Body of pancreas (tissue), 4 donors: ENCODE results near the gene ERBB4. TPM values are rescaled to one million over a fixed set of nuclear protein-coding genes. Genes with fewer than 3 reads are reported as not detected.

Experiments used
- ATAC-seq: fragments of 150-250 bp; one replicate; pipeline ENCODE4 v1.9.1; 2016
- DNase-seq, 4 donors: peaks; one replicate each; pipeline ENCODE4 v3.0.0-alpha.2; 2019
- H3K27ac ChIP-seq, 4 donors: fragments of 200-600 bp; sonication (generic); 1 replicate in 3 of 4; 2 replicates in 1 of 4; pipeline versions ENCODE4 v1.5.1 to v1.6.1; 2016 to 2019; ENCODE audit warnings: mild to moderate bottlenecking in 1 of 4, mixed read lengths in 1 of 4, moderate library complexity in 1 of 4
- H3K27me3 ChIP-seq, 2 donors: fragments of 200-600 bp; sonication (generic); one replicate each; pipeline ENCODE4 v1.6.0; 2016; ENCODE audit warnings: mild to moderate bottlenecking in 1 of 2
- H3K36me3 ChIP-seq, 2 donors: fragments of 200-600 bp; sonication (generic); replicated peaks in 1 of 2; 2 replicates each; pipeline ENCODE4 v1.5.1; 2016; ENCODE audit warnings: low read depth in 2 of 2; ENCODE audit not compliant: insufficient read depth in 1 of 2
- H3K4me1 ChIP-seq: fragments of 200-600 bp; sonication (generic); one replicate; pipeline ENCODE4 v1.6.0; 2016
- H3K4me3 ChIP-seq, 2 donors: fragments of 200-600 bp; sonication (generic); 1 replicate in 1 of 2; 2 replicates in 1 of 2; pipeline ENCODE4 v1.5.1; 2016 to 2019
- H3K9me3 ChIP-seq, 3 donors: fragments of 200-600 bp; sonication (generic); 1 replicate in 2 of 3; 2 replicates in 1 of 3; pipeline ENCODE4 v1.5.1; 2016
- POLR2A ChIP-seq, 3 donors: fragments of 450-650 bp; IDR thresholded peaks; one replicate each; pipeline ENCODE4 v1.6.1; 2016; ENCODE audit warnings: antibody characterized with exemption in 3 of 3, mild to moderate bottlenecking in 2 of 3
- WGBS, 2 donors: methylation state at CpG; one replicate each; pipeline ENCODE4 v1.1.5; 2017; 5-methylcytosine and 5-hydroxymethylcytosine counted together
- intact Hi-C: fragments of 100-400 bp; cut with DNase I; formaldehyde crosslinking; loops from one replicate; pipeline ENCODE4 v1.15.1; 2023
- total RNA-seq, 2 donors: library from RNA; depleted of rRNA; stranded (reverse); fragments of >200 nt; gene quantifications; one replicate each; pipeline ENCODE4 v1.1.0, GENCODE V29; 2016
- TF ChIP-seq, protein P1 (sequence below), 7 experiments: fragments of 450-650 bp in 4 of 7; fragments of 200-600 bp in 3 of 7; sonication (generic) in 3 of 7; IDR thresholded peaks; one replicate each; pipeline ENCODE4 v1.5.1; 2016 to 2019; ENCODE audit warnings: antibody characterized with exemption in 7 of 7

ERBB4 gene
- total RNA-seq, 2 donors from 2014 or later, result 1.6 to 4.4 TPM

DNA sequence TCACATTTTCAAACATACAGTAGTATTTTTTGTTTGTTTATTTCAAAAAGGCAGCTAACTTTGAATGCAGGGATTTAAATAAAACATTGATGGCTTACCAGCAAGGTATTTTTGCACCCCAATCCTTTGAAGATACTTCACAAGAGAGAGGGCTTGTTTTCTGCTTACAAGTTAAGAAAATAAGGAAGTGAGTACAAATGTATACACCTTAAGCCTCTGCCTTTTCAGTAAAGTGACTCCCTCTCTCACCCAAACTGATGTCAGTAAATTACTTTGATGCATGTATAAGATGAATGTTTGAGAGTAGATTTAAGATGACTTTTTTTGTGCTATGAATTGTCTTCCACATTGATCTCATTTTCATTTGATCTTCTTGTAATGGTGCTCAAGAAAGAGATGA lies 1162.2 kb downstream of the ERBB4 start:
- intact Hi-C loops, result no loop called here
- no peaks in the 10 kb centered on the region for H3K9me3 ChIP-seq
- TF ChIP-seq POLR2A (IDR thresholded peaks at IDR 0.05), result no peak
- TF ChIP-seq, protein P1, sequence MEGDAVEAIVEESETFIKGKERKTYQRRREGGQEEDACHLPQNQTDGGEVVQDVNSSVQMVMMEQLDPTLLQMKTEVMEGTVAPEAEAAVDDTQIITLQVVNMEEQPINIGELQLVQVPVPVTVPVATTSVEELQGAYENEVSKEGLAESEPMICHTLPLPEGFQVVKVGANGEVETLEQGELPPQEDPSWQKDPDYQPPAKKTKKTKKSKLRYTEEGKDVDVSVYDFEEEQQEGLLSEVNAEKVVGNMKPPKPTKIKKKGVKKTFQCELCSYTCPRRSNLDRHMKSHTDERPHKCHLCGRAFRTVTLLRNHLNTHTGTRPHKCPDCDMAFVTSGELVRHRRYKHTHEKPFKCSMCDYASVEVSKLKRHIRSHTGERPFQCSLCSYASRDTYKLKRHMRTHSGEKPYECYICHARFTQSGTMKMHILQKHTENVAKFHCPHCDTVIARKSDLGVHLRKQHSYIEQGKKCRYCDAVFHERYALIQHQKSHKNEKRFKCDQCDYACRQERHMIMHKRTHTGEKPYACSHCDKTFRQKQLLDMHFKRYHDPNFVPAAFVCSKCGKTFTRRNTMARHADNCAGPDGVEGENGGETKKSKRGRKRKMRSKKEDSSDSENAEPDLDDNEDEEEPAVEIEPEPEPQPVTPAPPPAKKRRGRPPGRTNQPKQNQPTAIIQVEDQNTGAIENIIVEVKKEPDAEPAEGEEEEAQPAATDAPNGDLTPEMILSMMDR (IDR thresholded peaks at IDR 0.05), result no peak
- no peak overlapping the region for H3K27ac ChIP-seq
- H3K36me3 ChIP-seq, result no peaks in the 10 kb centered on the region
- ATAC-seq (no peak), DNase-seq (no peak)
- H3K4me3 ChIP-seq, result no peak overlapping the region
- no peaks in the 10 kb centered on the region for H3K4me1 ChIP-seq
- no peaks in the 10 kb centered on the region for H3K27me3 ChIP-seq

- WGBS, 2 donors, result 71 to 76% methylated on average over 2 of the region's 2 CpGs
- TF ChIP-seq, protein P1 (IDR thresholded peaks at IDR 0.05), result no peak
- no peak for TF ChIP-seq POLR2A (IDR thresholded peaks at IDR 0.05)
- H3K27me3 ChIP-seq, result no peaks in the 10 kb centered on the region
- DNase-seq, result no peak
- intact Hi-C loops, result no loop called here
- H3K36me3 ChIP-seq, result no peaks in the 10 kb centered on the region
- ATAC-seq, result no peak
- no peaks in the 10 kb centered on the region for H3K9me3 ChIP-seq
- H3K4me1 ChIP-seq, result no peaks in the 10 kb centered on the region
- H3K4me3 ChIP-seq, result no peak overlapping the region
- H3K27ac ChIP-seq, result no peak overlapping the region
Measured at GRCh38 chr2:211373203-211373602, 1165.4 kb downstream of the ERBB4 start.

DNA sequence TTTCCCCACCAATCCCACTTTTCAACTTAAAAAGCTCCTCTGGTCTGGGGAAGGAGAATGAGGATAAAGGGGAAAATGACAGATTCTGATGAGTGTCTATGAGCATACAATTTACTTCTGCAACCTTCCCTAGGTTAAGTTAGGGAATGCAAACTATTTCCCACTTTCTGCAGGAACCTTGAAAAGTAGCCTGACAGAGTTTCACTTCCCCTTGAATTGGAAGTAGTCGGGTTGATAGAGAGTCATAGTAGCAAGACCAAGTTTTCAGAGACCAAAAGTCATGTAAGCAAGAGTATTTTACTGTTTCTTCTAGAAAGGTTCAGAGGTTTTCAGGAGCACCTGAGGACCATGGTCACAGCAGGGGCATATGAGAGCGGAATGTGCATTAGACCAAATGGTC lies 1167.1 kb downstream of the ERBB4 start:
- TF ChIP-seq, protein P1 (IDR thresholded peaks at IDR 0.05), result no peak
- TF ChIP-seq POLR2A (IDR thresholded peaks at IDR 0.05), result no peak
- no peak overlapping the region for H3K27ac ChIP-seq
- WGBS, 2 donors, result 70 to 86% methylated on average over 2 of the region's 2 CpGs
- no peak for DNase-seq
- no peak for ATAC-seq
- no peaks in the 10 kb centered on the region for H3K9me3 ChIP-seq
- H3K36me3 ChIP-seq, result no peaks in the 10 kb centered on the region
- no peaks in the 10 kb centered on the region for H3K27me3 ChIP-seq
- intact Hi-C loops, result no loop called here
- no peaks in the 10 kb centered on the region for H3K4me1 ChIP-seq
- H3K4me3 ChIP-seq, result no peak overlapping the region

DNA sequence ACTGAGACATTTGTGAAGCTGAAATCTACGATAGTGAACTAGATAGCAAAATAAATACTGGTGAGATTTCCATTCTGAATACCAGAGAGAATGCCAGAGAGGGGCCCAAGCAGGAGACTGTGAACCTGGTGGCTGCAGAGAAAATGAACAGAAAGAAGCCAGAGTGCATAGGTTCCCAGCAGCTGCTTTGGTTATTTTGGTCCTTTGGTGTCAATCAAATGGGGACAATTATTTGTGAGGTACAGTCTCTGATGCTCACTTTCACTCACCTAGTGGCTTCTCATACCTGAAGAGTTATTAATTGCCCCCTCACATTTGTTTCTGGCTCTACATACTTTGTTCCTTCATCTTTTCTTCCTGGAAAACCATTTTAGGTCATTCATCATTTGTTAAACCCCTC lies 1170.1 kb downstream of the ERBB4 start:
- Histone ChIP-seq H3K27ac (no peak overlapping the region), H3K9me3 (no peaks in the 10 kb centered on the region), H3K36me3 (no peaks in the 10 kb centered on the region), H3K27me3 (no peaks in the 10 kb centered on the region), H3K4me3 (no peak overlapping the region), H3K4me1 (no peaks in the 10 kb centered on the region)
- intact Hi-C loops, result no loop called here
- ATAC-seq (no peak), DNase-seq (no peak)
- WGBS, 2 donors, result 17 to 22% methylated on average over 1 of the region's 1 CpG
- TF ChIP-seq, protein P1 (IDR thresholded peaks at IDR 0.05), result no peak
- TF ChIP-seq POLR2A (IDR thresholded peaks at IDR 0.05), result no peak

GRCh38 chr2:211367711-211368110 lies 1170.9 kb downstream of the ERBB4 start:
- Histone ChIP-seq H3K27me3 (no peaks in the 10 kb centered on the region), H3K4me3 (no peak overlapping the region), H3K27ac (no peak overlapping the region), H3K4me1 (no peaks in the 10 kb centered on the region), H3K36me3 (no peaks in the 10 kb centered on the region), H3K9me3 (no peaks in the 10 kb centered on the region)
- 69 to 71% methylated on average over 4 of the region's 4 CpGs for WGBS, 2 donors
- ATAC-seq (no peak), DNase-seq (no peak)
- no peak for TF ChIP-seq POLR2A (IDR thresholded peaks at IDR 0.05)
- TF ChIP-seq, protein P1 (IDR thresholded peaks at IDR 0.05), result no peak
- intact Hi-C loops, result no loop called here
